Pancreas (tissue), 10 donors: ENCODE results near the gene ETFB. TPM values are rescaled to one million over a fixed set of nuclear protein-coding genes. Genes with fewer than 3 reads are reported as not detected.
"Not testable (repeated sequence)": the region's sequence is repeated elsewhere in the genome, so short reads cannot be mapped to it uniquely, and the experiment has no call there.

Source experiments
- ATAC-seq, 4 donors: fragments of 200-7000 bp; cut with Tn5 transposase; one replicate each; pipeline versions ENCODE4 v1.8.0 to v1.9.1; 2020; ENCODE audit warnings: mild to moderate bottlenecking in 4 of 4, moderate library complexity in 4 of 4
- DNase-seq, 6 donors: peaks; one replicate each; pipeline ENCODE4 v3.0.0-alpha.2; 2020
- FAIRE-seq: peaks from 2 replicates; lab custom pipeline; 2012; peaks lifted over from hg19 to GRCh38; lab: Jason Lieb, UNC
- H3K27ac ChIP-seq, 4 donors: fragments of 200-600 bp; sonication (generic); 1 replicate in 3 of 4; 2 replicates in 1 of 4; pipeline versions ENCODE4 v1.5.0 to v1.8.0; 2020
- H3K27me3 ChIP-seq, 4 donors: fragments of 200-600 bp; one replicate each; pipeline ENCODE4 v1.8.0; 2021
- H3K36me3 ChIP-seq, 3 donors: fragments of 200-600 bp; sonication (generic) in 1 of 3; one replicate each; pipeline versions ENCODE4 v1.5.0 to v1.8.0; 2020 to 2021
- H3K4me1 ChIP-seq, 3 donors: fragments of 200-600 bp; one replicate each; pipeline ENCODE4 v1.8.0; 2021
- H3K4me3 ChIP-seq, 4 donors: fragments of 200-600 bp; sonication (generic) in 2 of 4; one replicate each; pipeline versions ENCODE4 v1.5.0 to v1.8.0; 2020 to 2021
- H3K9me3 ChIP-seq, 4 donors: fragments of 200-600 bp; one replicate each; pipeline ENCODE4 v1.8.0; 2021
- CTCF ChIP-seq, 4 donors: fragments of 200-600 bp; sonication (generic) in 3 of 4; IDR thresholded peaks; one replicate each; pipeline versions ENCODE4 v1.5.0 to v1.8.0; 2021; ENCODE audit warnings: antibody characterized with exemption in 4 of 4
- WGBS, 2 donors: extraction: QIAGEN DNeasy Blood & Tissue Kit; methylation state at CpG; one replicate each; pipeline ENCODE4 v1.1.7; 2013; 5-methylcytosine and 5-hydroxymethylcytosine counted together
- intact Hi-C, 3 donors: fragments of 100-400 bp; cut with DNase I; formaldehyde crosslinking; loops; one replicate each; pipeline versions ENCODE4 v1.11.1 to v1.14.2; 2022
- polyA plus RNA-seq, 2 donors: library from polyadenylated mRNA; stranded (reverse); fragments of 200-250 nt; gene quantifications; one replicate each; pipeline ENCODE4 v1.2.3, GENCODE V29; 2013
- total RNA-seq, 6 donors: library from RNA; stranded (reverse); fragmentation: NEBNext Ultra II Directional in 4 of 6; extraction: Animal tissue kit (Norgen Biotek cat#: 25700) in 4 of 6; gene quantifications; one replicate each; pipeline versions ENCODE4 v1.2.1 to v1.2.4, GENCODE V29; 2021 to 2023
- donor health status: healthy with polysubstance abuse.
- donor health status: DM: no; HTN: no; CAD: no; lungs with moderate emphysema.
- donor health status: DM: no; HTN: no; CAD: no.
- donor health status: control.
- donor health status: control.
- donor health status: Bipolar disorder and iron deficiency.
- donor health status: DM: yes; HTN: yes; CAD: no.
- donor health status: DM: no; HTN: no; CAD: no.
- donor health status: DM: no; HTN: no; CAD: no.
- donor health status: DM: yes; HTN: yes; CAD: no.

ETFB gene
- total and polyA plus RNA-seq, 8 donors, result 34.0 to 77.4 (median 47.6) TPM

GRCh38 chr19:51402117-51402516 lies 35.9 kb upstream of the ETFB start:
- Histone ChIP-seq H3K4me3 (no peak overlapping the region), H3K36me3 (no peaks in the 10 kb centered on the region), H3K27ac (no peak overlapping the region), H3K27me3 (no peaks in the 10 kb centered on the region), H3K9me3 (no peaks in the 10 kb centered on the region), H3K4me1 (no peaks in the 10 kb centered on the region)
- 88 to 94% methylated on average over 9 of the region's 9 CpGs for WGBS, 2 donors
- FAIRE-seq (no peak), ATAC-seq (no peak), DNase-seq (no peak)
- intact Hi-C loops, result no loop called here
- no peak for TF ChIP-seq CTCF (IDR thresholded peaks at IDR 0.05)

- H3K27me3 ChIP-seq, H3K4me1 ChIP-seq, ATAC-seq, intact Hi-C loops, H3K36me3 ChIP-seq, FAIRE-seq, H3K4me3 ChIP-seq, H3K27ac ChIP-seq, DNase-seq, H3K9me3 ChIP-seq: not testable (repeated sequence)
- 67 to 77% methylated on average over 7 of the region's 7 CpGs for WGBS, 2 donors
These were observed 33.7 kb upstream of the ETFB start for GRCh38 chr19:51399936-51400335.

GRCh38 chr19:51399231-51399630 lies 33.0 kb upstream of the ETFB start:
- Histone ChIP-seq H3K9me3 (no peaks in the 10 kb centered on the region), H3K4me3 (no peak overlapping the region), H3K27ac (no peak overlapping the region), H3K27me3 (no peaks in the 10 kb centered on the region), H3K36me3 (no peaks in the 10 kb centered on the region), H3K4me1 (no peaks in the 10 kb centered on the region)
- no peak for DNase-seq
- intact Hi-C loops, result no loop called here
- no peak for TF ChIP-seq CTCF (IDR thresholded peaks at IDR 0.05)
- 73 to 87% methylated on average over 5 of the region's 5 CpGs for WGBS, 2 donors
- no peak for FAIRE-seq
- no peak for ATAC-seq

- Histone ChIP-seq H3K27me3 (no peaks in the 10 kb centered on the region), H3K4me3 (no peak overlapping the region), H3K4me1 (no peaks in the 10 kb centered on the region), H3K27ac (no peak overlapping the region), H3K36me3 (no peaks in the 10 kb centered on the region), H3K9me3 (no peaks in the 10 kb centered on the region)
- DNase-seq, result no peak
- intact Hi-C loops, result no loop called here
- peak in 3 of 4 donors; percentile 13 to 23 (median 14) for TF ChIP-seq CTCF (IDR thresholded peaks at IDR 0.05)
- no peak for ATAC-seq
- 41 to 44% methylated on average over 7 of the region's 7 CpGs for WGBS, 2 donors
- no peak for FAIRE-seq
These were observed 32.0 kb upstream of the ETFB start for GRCh38 chr19:51398096-51398704.

GRCh38 chr19:51397453-51397852 lies 31.3 kb upstream of the ETFB start:
- intact Hi-C loops, DNase-seq, H3K27ac ChIP-seq, H3K4me1 ChIP-seq, H3K36me3 ChIP-seq, H3K4me3 ChIP-seq, H3K27me3 ChIP-seq, ATAC-seq, H3K9me3 ChIP-seq, FAIRE-seq: not testable (repeated sequence)
- 70 to 73% methylated on average over 9 of the region's 9 CpGs for WGBS, 2 donors

- no peaks in the 10 kb centered on the region for H3K36me3 ChIP-seq
- no peaks in the 10 kb centered on the region for H3K9me3 ChIP-seq
- WGBS, 2 donors, result 96 to 98% methylated on average over 2 of the region's 2 CpGs
- no peaks in the 10 kb centered on the region for H3K4me1 ChIP-seq
- ATAC-seq (no peak), DNase-seq (no peak), FAIRE-seq (no peak)
- H3K27ac ChIP-seq, result no peak overlapping the region
- H3K4me3 ChIP-seq, result no peak overlapping the region
- TF ChIP-seq CTCF (IDR thresholded peaks at IDR 0.05), result no peak
- intact Hi-C loops, result no loop called here
- no peaks in the 10 kb centered on the region for H3K27me3 ChIP-seq
These were observed 30.0 kb upstream of the ETFB start for GRCh38 chr19:51396175-51396574.
